Neural cell (in vitro differentiated cells): Measurements from ENCODE around the gene COPA. TPM values are rescaled to one million over a fixed set of nuclear protein-coding genes. Genes with fewer than 3 reads are reported as not detected.

ENCODE experiments used
- H2AFZ ChIP-seq: fragments of 200-600, 300-800 bp; sonication (generic), shearing (Covaris generic); 2 replicates; pipeline ENCODE4 v1.6.0; 2014; ENCODE audit warnings: low read depth, mild to moderate bottlenecking, antibody characterized with exemption, low read length, moderate library complexity
- H3F3A ChIP-seq: fragments of 200-600 bp; shearing (Covaris generic); 2 replicates; pipeline ENCODE4 v1.6.1; 2016; ENCODE audit warnings: mild to moderate bottlenecking, moderate library complexity, mixed read lengths, antibody characterized with exemption, low read length; ENCODE audit not compliant: insufficient read depth, poor library complexity, severe bottlenecking
- H3K27ac ChIP-seq: fragments of 200-600, 300-800 bp; sonication (generic), shearing (Covaris generic); 2 replicates; pipeline ENCODE4 v1.5.1; 2014; ENCODE audit warnings: mild to moderate bottlenecking, low read length, moderate library complexity
- H3K27me3 ChIP-seq: fragments of 300-800, 200-600 bp; sonication (generic), shearing (Covaris generic); 2 replicates; pipeline ENCODE4 v1.6.0; 2014; ENCODE audit warnings: mild to moderate bottlenecking, low read depth, low read length, moderate library complexity; ENCODE audit not compliant: insufficient read depth
- H3K36me3 ChIP-seq: fragments of 300-800, 200-600 bp; sonication (generic), shearing (Covaris generic); 2 replicates; pipeline ENCODE4 v1.5.1; 2014; ENCODE audit warnings: mild to moderate bottlenecking, antibody characterized with exemption, low read length, moderate library complexity; ENCODE audit not compliant: insufficient read depth
- H3K4me2 ChIP-seq: fragments of 300-800, 200-600 bp; sonication (generic), shearing (Covaris generic); 2 replicates; pipeline ENCODE4 v1.6.0; 2014; ENCODE audit warnings: mild to moderate bottlenecking, low read length
- H3K4me3 ChIP-seq: fragments of 300-800, 200-600 bp; sonication (generic), shearing (Covaris generic); 2 replicates; pipeline ENCODE4 v1.5.1; 2014; ENCODE audit warnings: mild to moderate bottlenecking, low read length, moderate library complexity
- H3K79me2 ChIP-seq: fragments of 200-600 bp; shearing (Covaris generic); replicated peaks from 2 replicates; pipeline ENCODE4 v1.6.0; 2014; ENCODE audit warnings: mild to moderate bottlenecking, low read length, moderate library complexity; ENCODE audit not compliant: insufficient read depth
- H3K9ac ChIP-seq: fragments of 300-800, 200-600 bp; sonication (generic), shearing (Covaris generic); 2 replicates; pipeline ENCODE4 v1.6.1; 2016; ENCODE audit warnings: mild to moderate bottlenecking, low read length, mixed read lengths
- H3K9me2 ChIP-seq: fragments of 200-600 bp; shearing (Covaris generic); 2 replicates; pipeline ENCODE4 v1.6.1; 2016; ENCODE audit warnings: mild to moderate bottlenecking, low read length, mixed read lengths; ENCODE audit not compliant: insufficient read depth
- H3K9me3 ChIP-seq: fragments of 200-600, 300-800 bp; sonication (generic), shearing (Covaris generic); 2 replicates; pipeline ENCODE4 v1.6.1; 2016; ENCODE audit warnings: mild to moderate bottlenecking, mixed run types, low read length, moderate library complexity, mixed read lengths
- H4K20me1 ChIP-seq: fragments of 200-600 bp; shearing (Covaris generic); 2 replicates; pipeline ENCODE4 v1.6.1; 2016; ENCODE audit warnings: mild to moderate bottlenecking, mixed run types; ENCODE audit not compliant: insufficient read depth
- EP300 ChIP-seq: fragments of 450-650 bp; conservative IDR thresholded peaks from 2 replicates; pipeline ENCODE4 v1.6.1; 2014; ENCODE audit warnings: antibody characterized with exemption, mild to moderate bottlenecking, moderate library complexity; ENCODE audit not compliant: poor library complexity, severe bottlenecking
- EZH2 ChIP-seq: fragments of 200-600, 300-800 bp; shearing (Covaris generic), sonication (generic); IDR thresholded peaks from 2 replicates; pipeline ENCODE4 v1.6.1; 2014; ENCODE audit warnings: antibody characterized with exemption, low read length, borderline replicate concordance, mild to moderate bottlenecking; ENCODE audit not compliant: insufficient read depth, poor library complexity, severe bottlenecking
- MXI1 ChIP-seq: fragments of 450-650 bp; conservative IDR thresholded peaks from 2 replicates; pipeline ENCODE4 v1.6.1; 2014; ENCODE audit warnings: antibody characterized with exemption, mild to moderate bottlenecking; ENCODE audit not compliant: poor library complexity, severe bottlenecking
- POLR2AphosphoS5 ChIP-seq: IDR thresholded peaks from 2 replicates; pipeline ENCODE4 v1.6.1; 2012
- RAD21 ChIP-seq: fragments of 450-650 bp; conservative IDR thresholded peaks from 2 replicates; pipeline ENCODE4 v1.6.1; 2014; ENCODE audit warnings: antibody characterized with exemption, mild to moderate bottlenecking, moderate library complexity
- SMC3 ChIP-seq: fragments of 450-650 bp; conservative IDR thresholded peaks from 2 replicates; pipeline ENCODE4 v1.6.1; 2014; ENCODE audit warnings: antibody characterized with exemption, mild to moderate bottlenecking, moderate library complexity; ENCODE audit not compliant: poor library complexity
- TAF1 ChIP-seq: IDR thresholded peaks from 2 replicates; pipeline ENCODE4 v1.6.1; 2012; ENCODE audit warnings: low read depth
- polyA plus RNA-seq: library from polyadenylated mRNA; depleted of rRNA; stranded (reverse); fragments of >200 nt; gene quantifications from 2 replicates; pipeline ENCODE4 v1.2.3, GENCODE V29; 2014
- TF ChIP-seq, protein P1 (sequence below): fragments of 450-650 bp; IDR thresholded peaks from 2 replicates; pipeline ENCODE4 v1.5.1; 2014; ENCODE audit warnings: antibody characterized with exemption, mild to moderate bottlenecking, moderate library complexity; ENCODE audit not compliant: poor library complexity, severe bottlenecking
- TF ChIP-seq, protein P2 (sequence below): IDR thresholded peaks from 2 replicates; pipeline ENCODE4 v1.6.1; 2012; ENCODE audit warnings: borderline replicate concordance

COPA gene
- polyA plus RNA-seq, 1 donor from 2014 or later, result 75.0 TPM

DNA sequence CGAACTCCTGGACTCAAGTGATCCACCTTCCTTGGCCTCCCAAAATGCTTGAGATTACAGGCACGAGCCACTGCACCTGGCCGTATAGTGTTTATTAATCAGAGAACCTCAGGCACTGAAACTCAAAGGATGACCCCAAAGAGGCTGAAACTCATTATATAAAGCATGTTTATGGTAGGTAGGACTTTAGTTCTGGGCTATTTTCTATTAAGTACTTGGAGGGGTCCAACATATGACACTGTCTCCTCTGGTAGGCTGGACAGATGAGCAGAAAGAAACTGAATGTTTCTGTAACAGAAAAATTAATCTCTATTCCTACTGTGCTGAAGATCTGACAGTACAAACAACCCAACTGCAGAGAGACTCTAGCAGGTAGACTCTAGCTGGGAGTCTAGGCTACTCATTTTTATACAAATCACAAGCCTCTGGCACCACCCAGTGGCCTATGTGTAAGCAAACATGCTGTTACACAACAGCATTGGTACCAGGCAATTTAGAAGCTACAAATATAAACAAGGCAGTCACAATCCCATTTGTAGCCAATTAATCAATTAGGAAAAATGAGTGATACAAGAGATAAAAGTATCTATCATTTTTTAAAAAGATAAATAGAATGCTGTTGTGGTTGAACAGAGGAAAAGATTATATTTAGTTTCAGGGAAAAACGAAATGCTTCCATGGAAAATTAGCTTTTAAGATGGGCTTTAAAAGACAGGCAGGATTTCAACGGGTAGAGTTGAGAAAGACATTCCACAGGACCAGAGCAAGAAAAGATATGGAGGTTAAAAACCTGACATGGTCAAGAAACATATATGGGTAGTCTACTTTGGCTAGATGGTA is 91.1 kb downstream of the COPA start:
- H3F3A ChIP-seq, result no peaks in the 10 kb centered on the region
- H3K9me3 ChIP-seq, result no peaks in the 10 kb centered on the region
- no peaks in the 10 kb centered on the region for H3K27me3 ChIP-seq
- H3K9ac ChIP-seq, result no peak overlapping the region
- H4K20me1 ChIP-seq, result no peaks in the 10 kb centered on the region
- no peak overlapping the region for H3K27ac ChIP-seq
- H3K9me2 ChIP-seq, result no peaks in the 10 kb centered on the region
- H3K4me2 ChIP-seq, result no peak overlapping the region
- TF ChIP-seq, protein P1, sequence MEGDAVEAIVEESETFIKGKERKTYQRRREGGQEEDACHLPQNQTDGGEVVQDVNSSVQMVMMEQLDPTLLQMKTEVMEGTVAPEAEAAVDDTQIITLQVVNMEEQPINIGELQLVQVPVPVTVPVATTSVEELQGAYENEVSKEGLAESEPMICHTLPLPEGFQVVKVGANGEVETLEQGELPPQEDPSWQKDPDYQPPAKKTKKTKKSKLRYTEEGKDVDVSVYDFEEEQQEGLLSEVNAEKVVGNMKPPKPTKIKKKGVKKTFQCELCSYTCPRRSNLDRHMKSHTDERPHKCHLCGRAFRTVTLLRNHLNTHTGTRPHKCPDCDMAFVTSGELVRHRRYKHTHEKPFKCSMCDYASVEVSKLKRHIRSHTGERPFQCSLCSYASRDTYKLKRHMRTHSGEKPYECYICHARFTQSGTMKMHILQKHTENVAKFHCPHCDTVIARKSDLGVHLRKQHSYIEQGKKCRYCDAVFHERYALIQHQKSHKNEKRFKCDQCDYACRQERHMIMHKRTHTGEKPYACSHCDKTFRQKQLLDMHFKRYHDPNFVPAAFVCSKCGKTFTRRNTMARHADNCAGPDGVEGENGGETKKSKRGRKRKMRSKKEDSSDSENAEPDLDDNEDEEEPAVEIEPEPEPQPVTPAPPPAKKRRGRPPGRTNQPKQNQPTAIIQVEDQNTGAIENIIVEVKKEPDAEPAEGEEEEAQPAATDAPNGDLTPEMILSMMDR, result peak; percentile 89
- TF ChIP-seq POLR2AphosphoS5, result no peak
- peak; percentile 94 for TF ChIP-seq RAD21
- no peak for TF ChIP-seq EP300
- TF ChIP-seq, protein P2, sequence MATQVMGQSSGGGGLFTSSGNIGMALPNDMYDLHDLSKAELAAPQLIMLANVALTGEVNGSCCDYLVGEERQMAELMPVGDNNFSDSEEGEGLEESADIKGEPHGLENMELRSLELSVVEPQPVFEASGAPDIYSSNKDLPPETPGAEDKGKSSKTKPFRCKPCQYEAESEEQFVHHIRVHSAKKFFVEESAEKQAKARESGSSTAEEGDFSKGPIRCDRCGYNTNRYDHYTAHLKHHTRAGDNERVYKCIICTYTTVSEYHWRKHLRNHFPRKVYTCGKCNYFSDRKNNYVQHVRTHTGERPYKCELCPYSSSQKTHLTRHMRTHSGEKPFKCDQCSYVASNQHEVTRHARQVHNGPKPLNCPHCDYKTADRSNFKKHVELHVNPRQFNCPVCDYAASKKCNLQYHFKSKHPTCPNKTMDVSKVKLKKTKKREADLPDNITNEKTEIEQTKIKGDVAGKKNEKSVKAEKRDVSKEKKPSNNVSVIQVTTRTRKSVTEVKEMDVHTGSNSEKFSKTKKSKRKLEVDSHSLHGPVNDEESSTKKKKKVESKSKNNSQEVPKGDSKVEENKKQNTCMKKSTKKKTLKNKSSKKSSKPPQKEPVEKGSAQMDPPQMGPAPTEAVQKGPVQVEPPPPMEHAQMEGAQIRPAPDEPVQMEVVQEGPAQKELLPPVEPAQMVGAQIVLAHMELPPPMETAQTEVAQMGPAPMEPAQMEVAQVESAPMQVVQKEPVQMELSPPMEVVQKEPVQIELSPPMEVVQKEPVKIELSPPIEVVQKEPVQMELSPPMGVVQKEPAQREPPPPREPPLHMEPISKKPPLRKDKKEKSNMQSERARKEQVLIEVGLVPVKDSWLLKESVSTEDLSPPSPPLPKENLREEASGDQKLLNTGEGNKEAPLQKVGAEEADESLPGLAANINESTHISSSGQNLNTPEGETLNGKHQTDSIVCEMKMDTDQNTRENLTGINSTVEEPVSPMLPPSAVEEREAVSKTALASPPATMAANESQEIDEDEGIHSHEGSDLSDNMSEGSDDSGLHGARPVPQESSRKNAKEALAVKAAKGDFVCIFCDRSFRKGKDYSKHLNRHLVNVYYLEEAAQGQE, result no peak
- TF ChIP-seq SMC3, result peak; percentile 94
- no peak for TF ChIP-seq MXI1
- TF ChIP-seq TAF1, result no peak
- no peak for TF ChIP-seq EZH2
- H3K36me3 ChIP-seq, result no peaks in the 10 kb centered on the region
- H3K79me2 ChIP-seq, result peaks cover 21% of the 10 kb centered on the region
- H2AFZ ChIP-seq, result no peak overlapping the region
- no peak overlapping the region for H3K4me3 ChIP-seq

DNA sequence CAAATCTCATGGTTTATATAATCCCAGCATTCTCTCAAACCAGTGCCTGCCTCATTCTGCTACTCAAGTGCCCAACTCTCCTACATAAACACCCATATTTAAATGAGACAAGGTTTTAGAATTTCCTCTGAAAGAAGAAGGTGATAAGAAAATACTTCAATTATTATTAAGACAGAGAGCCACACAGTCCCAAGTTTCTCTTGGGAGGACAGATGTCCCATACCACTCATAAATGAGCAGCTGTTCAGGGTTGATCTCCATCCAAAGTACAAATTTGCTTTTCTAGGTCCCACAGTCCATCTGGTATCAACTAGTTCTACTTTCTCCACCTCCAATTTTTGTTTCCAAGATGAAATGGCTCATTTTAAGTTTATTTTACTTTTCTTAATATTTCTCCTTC is 92.0 kb downstream of the COPA start:
- Histone ChIP-seq H3K9me2 (no peaks in the 10 kb centered on the region), H4K20me1 (no peaks in the 10 kb centered on the region), H2AFZ (no peak overlapping the region), H3F3A (no peaks in the 10 kb centered on the region), H3K9ac (no peak overlapping the region), H3K9me3 (no peaks in the 10 kb centered on the region), H3K4me3 (no peak overlapping the region), H3K36me3 (no peaks in the 10 kb centered on the region), H3K27me3 (no peaks in the 10 kb centered on the region), H3K79me2 (peaks cover 13% of the 10 kb centered on the region), H3K4me2 (no peak overlapping the region), H3K27ac (no peak overlapping the region)
- no peak for TF ChIP-seq EP300
- no peak for TF ChIP-seq MXI1
